OCI-LY1 (cell line): Measurements from ENCODE around the gene CDK11A.
"Not testable (repeated sequence)": the region's sequence is repeated elsewhere in the genome, so short reads cannot be mapped to it uniquely, and the experiment has no call there.

Source experiments
- H2AFZ ChIP-seq: fragments of 200-600 bp; sonication (generic), shearing (Covaris generic); 2 replicates; pipeline ENCODE4 v1.6.0; 2014; ENCODE audit warnings: antibody characterized with exemption, mild to moderate bottlenecking, low read length
- H3F3A ChIP-seq: fragments of 200-600 bp; sonication (generic), shearing (Covaris generic); 2 replicates; pipeline ENCODE4 v1.6.0; 2014; ENCODE audit warnings: mild to moderate bottlenecking, antibody characterized with exemption, low read length, moderate library complexity; ENCODE audit not compliant: insufficient read depth
- H3K27ac ChIP-seq: fragments of 200-600 bp; sonication (generic); 2 replicates; pipeline ENCODE4 v1.5.1; 2014; ENCODE audit warnings: low read length, mixed run types, mild to moderate bottlenecking, low read depth; ENCODE audit not compliant: poor library complexity, severe bottlenecking
- H3K27me3 ChIP-seq: fragments of 200-600 bp; sonication (generic); 2 replicates; pipeline ENCODE4 v1.6.0; 2014; ENCODE audit warnings: antibody characterized with exemption, mild to moderate bottlenecking, low read length, moderate library complexity; ENCODE audit not compliant: insufficient read depth
- H3K36me3 ChIP-seq: fragments of 200-600 bp; sonication (generic); 2 replicates; pipeline ENCODE4 v1.6.1; 2014; ENCODE audit warnings: mild to moderate bottlenecking, antibody characterized with exemption, low read length, moderate library complexity, mixed read lengths; ENCODE audit not compliant: insufficient read depth
- H3K4me1 ChIP-seq: fragments of 200-600 bp; sonication (generic); 2 replicates; pipeline ENCODE4 v1.5.1; 2014; ENCODE audit warnings: mild to moderate bottlenecking, low read length, moderate library complexity; ENCODE audit not compliant: insufficient read depth, severe bottlenecking
- H3K4me2 ChIP-seq: fragments of 200-600 bp; sonication (generic), shearing (Covaris generic); 2 replicates; pipeline ENCODE4 v1.6.1; 2014; ENCODE audit warnings: low read length
- H3K4me3 ChIP-seq: fragments of 200-600 bp; sonication (generic); 2 replicates; pipeline ENCODE4 v1.5.1; 2014; ENCODE audit warnings: low read length, low read depth, mild to moderate bottlenecking, mixed read lengths; ENCODE audit not compliant: poor library complexity, severe bottlenecking
- H3K79me2 ChIP-seq: fragments of 200-600 bp; shearing (Covaris generic); 2 replicates; pipeline ENCODE4 v1.6.1; 2016; ENCODE audit warnings: mixed run types, low read length, mixed read lengths; ENCODE audit not compliant: insufficient read depth
- H3K9ac ChIP-seq: fragments of 200-600 bp; sonication (generic), shearing (Covaris generic); 2 replicates; pipeline ENCODE4 v1.6.1; 2014; ENCODE audit warnings: mild to moderate bottlenecking, low read length, mixed read lengths
- H3K9me2 ChIP-seq: fragments of 200-600 bp; sonication (generic), shearing (Covaris generic); 2 replicates; pipeline ENCODE4 v1.6.1; 2014; ENCODE audit warnings: low read depth, mild to moderate bottlenecking, low read length, mixed read lengths
- H3K9me3 ChIP-seq: fragments of 200-600 bp; shearing (Covaris generic); 2 replicates; pipeline ENCODE4 v1.6.1; 2014; ENCODE audit warnings: low read length, mixed read lengths
- H4K20me1 ChIP-seq: fragments of 200-600 bp; sonication (generic), shearing (Covaris generic); 2 replicates; pipeline ENCODE4 v1.6.0; 2016; ENCODE audit warnings: mild to moderate bottlenecking, low read length; ENCODE audit not compliant: insufficient read depth
- CTCF ChIP-seq: fragments of 200-600 bp; sonication (generic), shearing (Covaris generic); IDR thresholded peaks from 2 replicates; pipeline ENCODE4 v1.5.1; 2017; ENCODE audit warnings: mild to moderate bottlenecking, antibody characterized with exemption, low read length, moderate library complexity, mixed read lengths
- EZH2 ChIP-seq: fragments of 200-600 bp; sonication (generic), shearing (Covaris generic); IDR thresholded peaks from 2 replicates; pipeline ENCODE4 v1.8.0; 2017; ENCODE audit warnings: borderline replicate concordance, mixed run types, mild to moderate bottlenecking, antibody characterized with exemption, low read length, moderate library complexity, mixed read lengths

Gene CDK11A

DNA sequence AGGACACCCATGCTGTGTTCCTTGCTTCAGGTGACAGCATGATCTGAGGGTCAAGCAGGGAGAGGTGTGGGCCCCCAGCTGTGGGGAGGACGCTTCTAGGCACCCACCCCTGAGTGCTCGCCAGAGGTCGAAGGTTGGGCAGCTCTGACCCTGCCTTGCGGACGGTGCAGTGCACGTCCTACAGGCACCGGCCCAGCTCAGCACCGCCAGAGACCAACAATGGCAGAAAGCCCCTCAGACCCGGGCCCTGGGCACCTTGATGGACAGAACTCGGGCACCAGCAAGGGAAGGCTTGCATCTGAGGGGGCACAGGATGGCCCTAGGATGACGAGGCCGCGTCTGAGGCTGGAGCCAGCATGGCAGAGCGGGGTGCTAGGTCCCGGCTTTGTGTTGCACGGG, 29.4 kb upstream of the CDK11A start:
- no peak overlapping the region for H3K4me2 ChIP-seq
- no peak overlapping the region for H3K9ac ChIP-seq
- H3K27me3 ChIP-seq: no peaks in the 10 kb centered on the region
- H3K27ac ChIP-seq: no peak overlapping the region
- H3K4me1 ChIP-seq: peaks cover 4% of the 10 kb centered on the region
- no peaks in the 10 kb centered on the region for H3K9me2 ChIP-seq
- no peaks in the 10 kb centered on the region for H4K20me1 ChIP-seq
- no peak for TF ChIP-seq CTCF
- TF ChIP-seq EZH2: no peak
- H2AFZ ChIP-seq: no peak overlapping the region
- H3F3A ChIP-seq: no peaks in the 10 kb centered on the region
- H3K4me3 ChIP-seq: no peak overlapping the region
- no peaks in the 10 kb centered on the region for H3K79me2 ChIP-seq
- H3K9me3 ChIP-seq: no peaks in the 10 kb centered on the region
- peaks cover 68% of the 10 kb centered on the region for H3K36me3 ChIP-seq

- Histone ChIP-seq H4K20me1 (no peaks in the 10 kb centered on the region), H3K4me2 (no peak overlapping the region), H3K36me3 (peaks cover 61% of the 10 kb centered on the region), H3K27me3 (no peaks in the 10 kb centered on the region), H3K9me2 (no peaks in the 10 kb centered on the region), H3F3A (no peaks in the 10 kb centered on the region), H3K9ac (no peak overlapping the region), H3K79me2 (no peaks in the 10 kb centered on the region), H3K4me3 (no peak overlapping the region), H3K4me1 (peaks cover 4% of the 10 kb centered on the region), H3K27ac (no peak overlapping the region), H3K9me3 (no peaks in the 10 kb centered on the region), H2AFZ (no peak overlapping the region)
- TF ChIP-seq CTCF (no peak), EZH2 (no peak)
These were observed 28.8 kb upstream of the CDK11A start for GRCh38 chr1:1752636-1753606.

- no peak overlapping the region for H3K27ac ChIP-seq
- H3K9me3 ChIP-seq: no peaks in the 10 kb centered on the region
- no peaks in the 10 kb centered on the region for H3F3A ChIP-seq
- H2AFZ ChIP-seq: no peak overlapping the region
- H3K79me2 ChIP-seq: no peaks in the 10 kb centered on the region
- H3K4me1 ChIP-seq: peaks cover 4% of the 10 kb centered on the region
- TF ChIP-seq EZH2 (no peak), CTCF (no peak)
- no peak overlapping the region for H3K4me2 ChIP-seq
- H3K9ac ChIP-seq: no peak overlapping the region
- peaks cover 54% of the 10 kb centered on the region for H3K36me3 ChIP-seq
- H3K4me3 ChIP-seq: no peak overlapping the region
- H4K20me1 ChIP-seq: no peaks in the 10 kb centered on the region
- H3K27me3 ChIP-seq: no peaks in the 10 kb centered on the region
- no peaks in the 10 kb centered on the region for H3K9me2 ChIP-seq
These were observed 28.0 kb upstream of the CDK11A start for GRCh38 chr1:1752190-1752589.

- H2AFZ ChIP-seq, H3K9me2 ChIP-seq, H3K9me3 ChIP-seq, H3F3A ChIP-seq, H3K9ac ChIP-seq, H3K79me2 ChIP-seq, H3K27ac ChIP-seq, H3K4me3 ChIP-seq, H3K4me1 ChIP-seq, H3K27me3 ChIP-seq, H4K20me1 ChIP-seq, H3K4me2 ChIP-seq: not testable (repeated sequence)
- peaks cover 31% of the 10 kb centered on the region for H3K36me3 ChIP-seq
These were observed 25.8 kb upstream of the CDK11A start for GRCh38 chr1:1749941-1750340.
